SK-N-SH (cell line): Measurements from ENCODE around the gene ADGRD2. TPM values are rescaled to one million over a fixed set of nuclear protein-coding genes. Genes with fewer than 3 reads are reported as not detected.

Experiments
- CTCF ChIA-PET: fragments of 300-600, 350-600 bp; formaldehyde crosslinking; extraction: SDS; loops from one replicate; lab custom pipeline; 2021; lab: Yijun Ruan, JAX
- POLR2A ChIA-PET: fragments of 350-600 bp; sonication (Branson Sonifier 250); formaldehyde crosslinking; extraction: SDS; loops from one replicate; lab custom pipeline; 2020; ENCODE audit warnings: antibody characterized with exemption, inconsistent platforms; lab: Yijun Ruan, JAX
- DNase-seq: peaks from one replicate; pipeline ENCODE4 v3.0.0; 2012
- H2AFZ ChIP-seq: fragments of 200-600 bp; sonication (generic); 2 replicates; pipeline ENCODE4 v1.8.1; 2016; ENCODE audit warnings: antibody characterized with exemption, mild to moderate bottlenecking, low read depth
- H3F3A ChIP-seq: fragments of 200-600 bp; sonication (generic); replicated peaks from 2 replicates; pipeline ENCODE3; 2016; ENCODE audit warnings: antibody characterized with exemption, mild to moderate bottlenecking; ENCODE audit not compliant: insufficient read depth
- H3K27ac ChIP-seq, 2 experiments: fragments of 200-500 bp in 1 of 2; fragments of 200-600 bp in 1 of 2; sonication (Bioruptor generic) in 1 of 2; sonication (generic), shearing (Covaris generic) in 1 of 2; 2 replicates each; pipeline versions ENCODE4 v1.5.1 to v1.6.1; 2014 to 2016; ENCODE audit warnings: low read depth in 2 of 2, inconsistent platforms in 1 of 2, low read length in 1 of 2, mild to moderate bottlenecking in 1 of 2, mixed read lengths in 1 of 2
- H3K27me3 ChIP-seq: fragments of 200-600 bp; sonication (generic), shearing (Covaris generic); 2 replicates; pipeline ENCODE4 v1.6.1; 2016; ENCODE audit warnings: mixed run types; ENCODE audit not compliant: insufficient read depth
- H3K36me3 ChIP-seq, 2 experiments: fragments of 200-500 bp in 1 of 2; fragments of 200-600 bp in 1 of 2; sonication (Bioruptor generic) in 1 of 2; sonication (generic) in 1 of 2; replicated peaks in 1 of 2; 2 replicates each; pipeline versions ENCODE3 to v1.5.1; 2014 to 2016; ENCODE audit warnings: low read length in 1 of 2, mild to moderate bottlenecking in 1 of 2; ENCODE audit not compliant: insufficient read depth in 2 of 2, control insufficient read depth in 1 of 2
- H3K4me1 ChIP-seq, 2 experiments: fragments of 200-500 bp in 1 of 2; fragments of 200-600 bp in 1 of 2; sonication (Bioruptor generic) in 1 of 2; sonication (generic), shearing (Covaris generic) in 1 of 2; 2 replicates each; pipeline versions ENCODE4 v1.5.1 to v1.6.1; 2014 to 2016; ENCODE audit warnings: low read depth in 1 of 2, low read length in 1 of 2, mixed run types in 1 of 2; ENCODE audit not compliant: insufficient read depth in 2 of 2, control insufficient read depth in 1 of 2
- H3K4me2 ChIP-seq: fragments of 200-600 bp; sonication (generic), shearing (Covaris generic); 2 replicates; pipeline ENCODE4 v1.6.1; 2017; ENCODE audit warnings: mixed run types
- H3K4me3 ChIP-seq, 2 experiments: fragments of 200-500 bp in 1 of 2; fragments of 200-600 bp in 1 of 2; sonication (Bioruptor generic) in 1 of 2; sonication (generic), shearing (Covaris generic) in 1 of 2; 2 replicates each; pipeline versions ENCODE4 v1.5.1 to v1.8.1; 2014 to 2016; ENCODE audit warnings: low read depth in 2 of 2, inconsistent platforms in 1 of 2, low read length in 1 of 2, mild to moderate bottlenecking in 1 of 2, mixed read lengths in 1 of 2, moderate library complexity in 1 of 2
- H3K79me2 ChIP-seq: fragments of 200-600 bp; sonication (generic); 2 replicates; pipeline ENCODE4 v1.8.1; 2017; ENCODE audit warnings: mild to moderate bottlenecking; ENCODE audit not compliant: insufficient read depth
- H3K9ac ChIP-seq: fragments of 200-600 bp; sonication (generic); 2 replicates; pipeline ENCODE4 v1.6.1; 2017; ENCODE audit warnings: mixed run types
- H3K9me2 ChIP-seq: fragments of 200-600 bp; sonication (generic); 2 replicates; pipeline ENCODE4 v1.6.1; 2017; ENCODE audit warnings: mixed run types
- H3K9me3 ChIP-seq: fragments of 200-600 bp; sonication (generic); 2 replicates; pipeline ENCODE4 v1.6.1; 2017; ENCODE audit warnings: mixed run types, mild to moderate bottlenecking, moderate library complexity
- H4K20me1 ChIP-seq: fragments of 200-600 bp; sonication (generic); 2 replicates; pipeline ENCODE4 v1.6.1; 2017; ENCODE audit warnings: mild to moderate bottlenecking, mixed run types; ENCODE audit not compliant: insufficient read depth
- EP300 ChIP-seq, 2 experiments: IDR thresholded peaks; 2 replicates each; pipeline versions ENCODE4 v1.4.0 to v1.6.1; 2012; ENCODE audit warnings: borderline replicate concordance in 1 of 2, low read depth in 1 of 2, low read length in 1 of 2
- EZH2phosphoT487 ChIP-seq: fragments of 200-600 bp; sonication (generic); IDR thresholded peaks from 2 replicates; pipeline ENCODE4 v1.6.1; 2017; ENCODE audit warnings: low read depth, mixed run types, mild to moderate bottlenecking, antibody characterized with exemption, moderate library complexity, borderline replicate concordance
- FOSL2 ChIP-seq: IDR thresholded peaks from 2 replicates; pipeline ENCODE4 v1.4.0; 2012; ENCODE audit warnings: low read depth, mild to moderate bottlenecking, moderate library complexity, borderline replicate concordance
- FOXM1 ChIP-seq: IDR thresholded peaks from 2 replicates; pipeline ENCODE4 v1.4.0; 2012; ENCODE audit warnings: low read depth, mild to moderate bottlenecking
- JUND ChIP-seq: IDR thresholded peaks from 2 replicates; pipeline ENCODE4 v1.4.0; 2012
- WGBS: methylation state at CpG from one replicate; pipeline ENCODE4 v1.1.6; 2017; ENCODE audit warnings: low lambda C conversion rate; 5-methylcytosine and 5-hydroxymethylcytosine counted together
- polyA plus RNA-seq, 3 experiments: library from polyadenylated mRNA; depleted of rRNA; stranded (reverse); fragments of >200 nt; gene quantifications; 2 replicates each; pipeline ENCODE4 v1.2.3, GENCODE V29; 2012
- TF ChIP-seq, protein P1 (sequence below): IDR thresholded peaks from 2 replicates; pipeline ENCODE4; 2012
- TF ChIP-seq, protein P2 (sequence below): IDR thresholded peaks from 2 replicates; pipeline ENCODE4 v1.4.0; 2012; ENCODE audit warnings: low read depth, borderline replicate concordance
- TF ChIP-seq, protein P3 (sequence below): IDR thresholded peaks from 2 replicates; pipeline ENCODE4 v1.6.1; 2012; ENCODE audit warnings: mild to moderate bottlenecking, low read depth, low read length, moderate library complexity

The ADGRD2 gene
- polyA plus RNA-seq, 1 of the 3 experiments (the other 2 are of a cell fraction): 0.05 TPM

DNA sequence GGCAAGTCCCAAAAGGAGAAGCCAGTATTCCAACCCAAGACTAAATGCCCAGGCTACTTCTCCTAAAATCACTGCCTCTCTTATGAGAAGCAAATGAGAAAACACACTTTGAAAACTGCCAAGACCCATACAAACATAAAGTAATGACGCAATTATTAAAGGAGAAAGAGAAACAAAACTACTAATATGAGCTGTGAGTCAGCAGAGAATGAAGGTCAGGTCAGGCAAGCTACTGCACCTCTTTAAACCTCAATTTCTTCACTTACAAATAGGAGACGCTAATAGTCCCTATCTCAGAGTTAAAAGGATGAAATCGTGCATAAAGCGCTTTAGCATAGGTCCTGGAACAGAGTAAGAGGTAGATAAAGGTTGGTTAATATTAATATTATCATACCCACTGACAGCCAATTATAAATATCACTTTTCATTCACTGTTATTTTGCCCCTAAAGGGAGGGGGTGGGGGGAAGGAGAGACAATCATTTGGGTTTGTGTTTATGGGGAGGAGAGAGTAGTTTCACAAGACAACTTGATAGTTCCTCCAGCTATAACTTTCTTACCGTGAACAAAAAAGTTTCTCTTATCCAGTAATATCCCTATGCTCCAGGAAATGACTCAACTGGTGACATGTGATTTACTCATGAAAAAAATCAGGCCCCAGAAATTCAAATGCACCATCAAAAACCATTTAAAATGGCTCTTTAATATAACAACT lies 38.6 kb upstream of the ADGRD2 start:
- Histone ChIP-seq H3K9me3 (no peaks in the 10 kb centered on the region), H3K4me3 (peak overlapping the region in 1 of 2 experiments; percentile 51; a peak in 2 of 4 replicates), H3K27ac (peak overlapping the region in 1 of 2 experiments; percentile 97; a peak in 3 of 4 replicates), H3K36me3 (peaks cover 70 to 73% of the 10 kb centered on the region in 2 experiments), H4K20me1 (peaks cover 9% of the 10 kb centered on the region; the same call in 1 of the 2 replicates), H2AFZ (no peak overlapping the region), H3K9ac (peak overlapping the region; percentile 75; the same call in 1 of the 2 replicates), H3K27me3 (no peaks in the 10 kb centered on the region), H3K4me2 (peak overlapping the region; percentile 77), H3F3A (peaks cover 40% of the 10 kb centered on the region), H3K9me2 (no peaks in the 10 kb centered on the region), H3K79me2 (peaks cover 73% of the 10 kb centered on the region), H3K4me1 (peaks cover 8 to 50% of the 10 kb centered on the region in 2 experiments)
- CTCF ChIA-PET: interaction anchor here (2.0 to 9.1 kb wide), 5 partner anchors 11 to 284 kb away, joined by 6 to 87 read pairs (median 17); no protein-coding TSS in a partner anchor
- WGBS: 50% methylated on average over 5 of the region's 5 CpGs
- TF ChIP-seq, protein P1, sequence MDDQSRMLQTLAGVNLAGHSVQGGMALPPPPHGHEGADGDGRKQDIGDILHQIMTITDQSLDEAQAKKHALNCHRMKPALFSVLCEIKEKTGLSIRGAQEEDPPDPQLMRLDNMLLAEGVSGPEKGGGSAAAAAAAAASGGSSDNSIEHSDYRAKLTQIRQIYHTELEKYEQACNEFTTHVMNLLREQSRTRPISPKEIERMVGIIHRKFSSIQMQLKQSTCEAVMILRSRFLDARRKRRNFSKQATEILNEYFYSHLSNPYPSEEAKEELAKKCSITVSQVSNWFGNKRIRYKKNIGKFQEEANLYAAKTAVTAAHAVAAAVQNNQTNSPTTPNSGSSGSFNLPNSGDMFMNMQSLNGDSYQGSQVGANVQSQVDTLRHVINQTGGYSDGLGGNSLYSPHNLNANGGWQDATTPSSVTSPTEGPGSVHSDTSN: peak; percentile 38; the same call in 1 of the 2 replicates
- TF ChIP-seq EZH2phosphoT487 (no peak), FOSL2 (peak; percentile 81), FOXM1 (no peak), JUND (peak; percentile 68), EP300 (IDR thresholded peaks at IDR 0.05; ENCODE audit: borderline replicate concordance in 1 of 2, low read depth in 1 of 2, low read length in 1 of 2) (peak in 1 of 2 experiments; percentile 16; a peak in 1 of 4 replicates)
- TF ChIP-seq, protein P2, sequence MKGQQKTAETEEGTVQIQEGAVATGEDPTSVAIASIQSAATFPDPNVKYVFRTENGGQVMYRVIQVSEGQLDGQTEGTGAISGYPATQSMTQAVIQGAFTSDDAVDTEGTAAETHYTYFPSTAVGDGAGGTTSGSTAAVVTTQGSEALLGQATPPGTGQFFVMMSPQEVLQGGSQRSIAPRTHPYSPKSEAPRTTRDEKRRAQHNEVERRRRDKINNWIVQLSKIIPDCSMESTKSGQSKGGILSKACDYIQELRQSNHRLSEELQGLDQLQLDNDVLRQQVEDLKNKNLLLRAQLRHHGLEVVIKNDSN: peak; percentile 38; the same call in 1 of the 2 replicates
- DNase-seq: no peak
- POLR2A ChIA-PET: no interaction called here

DNA sequence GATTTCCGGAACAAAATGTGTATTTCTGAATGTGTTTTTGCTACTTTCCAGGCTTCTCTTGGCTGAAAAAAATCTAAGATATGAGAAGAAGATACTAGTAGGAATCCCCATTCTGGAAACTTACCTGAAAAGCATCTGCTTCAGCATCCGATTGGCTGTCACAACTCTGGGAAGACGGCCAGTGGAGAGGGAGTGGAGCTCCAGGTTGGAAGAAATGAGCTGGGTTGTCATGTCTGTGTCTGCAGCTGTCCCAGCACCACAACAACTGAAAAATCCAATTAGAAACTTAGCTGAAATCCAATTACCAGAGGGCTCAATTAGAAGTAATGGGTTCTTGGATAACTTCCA lies 38.0 kb upstream of the ADGRD2 start:
- H4K20me1 ChIP-seq: peaks cover 7% of the 10 kb centered on the region; the same call in 1 of the 2 replicates
- H3K27ac ChIP-seq: peak overlapping the region in 1 of 2 experiments; percentile 97; a peak in 3 of 4 replicates
- no peak overlapping the region for H2AFZ ChIP-seq
- peak overlapping the region; percentile 77 for H3K4me2 ChIP-seq
- H3K9me3 ChIP-seq: no peaks in the 10 kb centered on the region
- POLR2A ChIA-PET: no interaction called here
- TF ChIP-seq, protein P3, sequence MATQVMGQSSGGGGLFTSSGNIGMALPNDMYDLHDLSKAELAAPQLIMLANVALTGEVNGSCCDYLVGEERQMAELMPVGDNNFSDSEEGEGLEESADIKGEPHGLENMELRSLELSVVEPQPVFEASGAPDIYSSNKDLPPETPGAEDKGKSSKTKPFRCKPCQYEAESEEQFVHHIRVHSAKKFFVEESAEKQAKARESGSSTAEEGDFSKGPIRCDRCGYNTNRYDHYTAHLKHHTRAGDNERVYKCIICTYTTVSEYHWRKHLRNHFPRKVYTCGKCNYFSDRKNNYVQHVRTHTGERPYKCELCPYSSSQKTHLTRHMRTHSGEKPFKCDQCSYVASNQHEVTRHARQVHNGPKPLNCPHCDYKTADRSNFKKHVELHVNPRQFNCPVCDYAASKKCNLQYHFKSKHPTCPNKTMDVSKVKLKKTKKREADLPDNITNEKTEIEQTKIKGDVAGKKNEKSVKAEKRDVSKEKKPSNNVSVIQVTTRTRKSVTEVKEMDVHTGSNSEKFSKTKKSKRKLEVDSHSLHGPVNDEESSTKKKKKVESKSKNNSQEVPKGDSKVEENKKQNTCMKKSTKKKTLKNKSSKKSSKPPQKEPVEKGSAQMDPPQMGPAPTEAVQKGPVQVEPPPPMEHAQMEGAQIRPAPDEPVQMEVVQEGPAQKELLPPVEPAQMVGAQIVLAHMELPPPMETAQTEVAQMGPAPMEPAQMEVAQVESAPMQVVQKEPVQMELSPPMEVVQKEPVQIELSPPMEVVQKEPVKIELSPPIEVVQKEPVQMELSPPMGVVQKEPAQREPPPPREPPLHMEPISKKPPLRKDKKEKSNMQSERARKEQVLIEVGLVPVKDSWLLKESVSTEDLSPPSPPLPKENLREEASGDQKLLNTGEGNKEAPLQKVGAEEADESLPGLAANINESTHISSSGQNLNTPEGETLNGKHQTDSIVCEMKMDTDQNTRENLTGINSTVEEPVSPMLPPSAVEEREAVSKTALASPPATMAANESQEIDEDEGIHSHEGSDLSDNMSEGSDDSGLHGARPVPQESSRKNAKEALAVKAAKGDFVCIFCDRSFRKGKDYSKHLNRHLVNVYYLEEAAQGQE: no peak
- H3K9me2 ChIP-seq: no peaks in the 10 kb centered on the region
- peaks cover 65 to 67% of the 10 kb centered on the region in 2 experiments for H3K36me3 ChIP-seq
- peaks cover 40% of the 10 kb centered on the region for H3F3A ChIP-seq
- no peak for DNase-seq
- H3K79me2 ChIP-seq: peaks cover 67% of the 10 kb centered on the region
- 19% methylated on average over 3 of the region's 3 CpGs for WGBS
- peak overlapping the region in 1 of 2 experiments; percentile 51; a peak in 2 of 4 replicates for H3K4me3 ChIP-seq
- H3K9ac ChIP-seq: peak overlapping the region; percentile 75; the same call in 1 of the 2 replicates
- no peaks in the 10 kb centered on the region for H3K27me3 ChIP-seq
- peaks cover 8 to 50% of the 10 kb centered on the region in 2 experiments for H3K4me1 ChIP-seq
- CTCF ChIA-PET: interaction anchor here (2.0 to 9.1 kb wide), 2 partner anchors 19 to 125 kb away, joined by 6 to 87 read pairs; no protein-coding TSS in a partner anchor
